ENCODE measurements around the gene NTMT2.

Gene NTMT2

DNA sequence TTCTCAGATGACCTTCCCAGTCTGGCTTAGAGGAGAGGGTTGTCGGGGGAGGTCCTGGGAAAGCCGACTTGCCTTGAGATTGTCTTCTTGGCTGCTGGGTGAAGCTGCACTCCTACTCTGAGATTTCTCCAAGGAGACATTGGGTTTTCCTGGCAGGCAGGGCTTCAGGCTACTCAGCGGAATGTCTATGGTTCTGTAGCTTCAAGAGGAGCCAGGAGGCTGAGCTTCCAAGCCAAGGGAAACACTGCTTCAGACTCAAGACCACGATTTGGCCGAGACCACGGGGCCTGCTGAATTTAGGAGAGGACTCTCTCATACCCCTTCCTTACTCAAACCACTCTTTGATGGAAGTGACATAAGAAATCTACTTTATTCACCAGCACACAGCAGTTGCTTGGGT, 67.8 kb downstream of the NTMT2 start:
- no peak for DNase-seq

GRCh38 chr1:170214117-170215032, 68.6 kb downstream of the NTMT2 start:
- no peak for DNase-seq

DNA sequence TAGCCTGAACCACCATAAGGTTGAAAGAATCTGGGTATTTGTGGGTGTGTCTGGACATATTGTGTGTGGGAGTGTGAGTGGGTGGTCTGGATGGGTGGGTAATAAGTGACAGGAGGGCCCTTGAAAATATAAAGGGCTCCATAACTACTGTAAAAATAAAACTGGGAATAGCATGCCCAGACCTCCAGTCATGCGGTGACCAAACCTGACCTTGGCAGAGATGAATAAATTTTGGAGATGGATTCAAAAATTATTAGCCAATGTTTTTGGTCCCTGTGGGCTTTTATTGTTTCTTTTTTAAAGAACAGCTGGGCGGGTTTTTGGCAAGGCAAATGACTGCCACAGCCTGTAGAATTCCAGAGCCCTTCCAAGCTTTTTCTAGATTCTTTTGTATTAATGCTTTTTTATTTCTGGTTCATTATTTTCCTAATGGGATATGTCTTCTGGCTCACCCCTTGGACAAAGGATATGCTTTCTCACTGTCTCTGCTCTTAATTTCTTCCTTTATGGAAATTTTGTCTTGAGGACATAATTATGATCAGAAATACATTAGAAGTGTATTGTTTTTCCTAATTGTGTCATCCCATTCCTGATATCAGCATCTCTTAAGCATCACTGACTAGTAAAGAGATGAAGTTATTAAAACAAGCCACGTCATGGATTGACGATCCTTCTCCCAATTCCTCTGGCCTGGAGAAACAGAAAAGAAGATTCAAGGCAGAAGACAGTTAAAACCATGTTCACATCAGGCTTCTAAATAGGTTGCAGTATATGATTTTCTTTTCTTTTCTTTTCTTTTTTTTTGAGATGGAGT, 69.5 kb downstream of the NTMT2 start:
- DNase-seq: no peak

DNA sequence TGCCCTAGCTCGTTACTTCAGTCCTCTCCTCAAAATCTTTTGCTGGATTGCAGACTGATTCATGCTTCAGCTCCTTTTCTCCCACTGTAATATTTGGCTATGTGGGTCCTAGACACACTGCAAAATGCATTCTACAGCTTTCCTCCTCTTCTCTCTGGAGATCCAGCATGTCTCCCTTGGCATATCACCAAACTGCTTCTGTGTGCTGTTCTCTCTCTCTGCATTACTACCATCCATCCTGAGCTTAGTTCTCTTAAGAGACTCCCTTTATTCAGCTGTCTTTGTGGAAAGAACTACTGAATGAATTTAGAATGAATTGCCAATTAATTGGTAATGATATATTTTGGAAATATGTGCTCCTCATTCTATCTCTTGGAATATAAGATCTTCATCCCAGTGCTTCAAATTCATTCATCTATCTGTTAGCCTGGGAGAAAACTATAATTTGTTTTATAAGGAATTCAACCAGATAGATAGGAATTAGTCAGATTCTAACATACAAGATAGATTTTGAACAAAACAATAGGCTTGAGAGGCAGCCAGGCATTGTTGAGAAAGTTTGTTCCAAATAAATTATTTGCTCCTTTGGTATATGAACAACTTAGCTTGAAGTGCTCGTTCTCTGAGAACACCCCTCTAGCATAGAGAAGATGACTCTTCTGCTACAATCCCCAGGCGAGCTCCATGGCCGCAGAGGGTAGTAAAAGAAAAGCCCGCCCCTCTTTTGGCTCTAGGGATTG, 71.9 kb downstream of the NTMT2 start:
- DNase-seq: no peak

DNA sequence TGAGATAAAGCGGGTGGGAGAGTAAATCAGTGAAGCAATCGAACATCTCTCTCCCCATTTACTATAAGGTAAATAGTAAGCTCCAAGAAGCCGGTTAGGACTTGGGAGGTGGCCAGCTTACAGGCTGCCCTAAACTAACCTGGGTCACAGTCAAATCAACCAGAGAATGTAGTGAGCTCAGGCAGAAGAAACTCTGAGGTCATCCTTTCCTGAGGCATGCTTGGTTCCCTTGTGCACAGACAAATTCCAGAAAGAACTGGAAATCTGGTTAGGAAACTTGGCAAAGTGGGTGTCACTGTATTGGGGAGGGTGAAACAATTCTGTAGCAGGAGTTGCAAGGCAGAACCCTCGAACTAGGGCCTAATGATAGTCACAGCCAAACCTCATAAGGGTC, 72.5 kb downstream of the NTMT2 start:
- no peak for DNase-seq
